HUDEP-2 (cell line): ENCODE results near the gene RAVER2.
"Not testable (repeated sequence)": the region's sequence is repeated elsewhere in the genome, so short reads cannot be mapped to it uniquely, and the experiment has no call there.

Source experiments
- DNase-seq, 76 experiments: peaks; one replicate each; lab custom pipeline; 2025; ENCODE audit not compliant: unreplicated experiment in 76 of 76; lab: John Stamatoyannopoulos, UW

The RAVER2 gene

DNA sequence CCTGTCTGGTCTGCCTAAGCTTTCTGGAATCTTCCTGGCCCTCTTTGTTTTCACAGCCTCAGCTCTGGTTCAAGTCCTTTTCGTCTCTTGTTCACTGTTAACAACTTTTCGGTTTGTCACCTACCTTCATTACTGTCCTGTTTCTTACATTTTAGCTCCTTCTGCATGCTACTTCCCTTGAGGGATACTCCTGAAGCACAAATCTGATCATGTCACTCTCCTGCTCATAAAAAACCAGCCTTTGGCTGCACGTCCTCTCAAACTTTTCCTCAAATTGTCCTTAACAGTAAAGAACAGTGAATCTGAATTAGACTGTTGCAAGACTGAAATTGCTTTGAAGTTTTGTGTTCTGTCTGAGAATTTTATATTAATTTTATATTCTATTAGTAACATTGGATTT is 3.3 kb downstream of the RAVER2 start:
- DNase-seq = no peak

DNA sequence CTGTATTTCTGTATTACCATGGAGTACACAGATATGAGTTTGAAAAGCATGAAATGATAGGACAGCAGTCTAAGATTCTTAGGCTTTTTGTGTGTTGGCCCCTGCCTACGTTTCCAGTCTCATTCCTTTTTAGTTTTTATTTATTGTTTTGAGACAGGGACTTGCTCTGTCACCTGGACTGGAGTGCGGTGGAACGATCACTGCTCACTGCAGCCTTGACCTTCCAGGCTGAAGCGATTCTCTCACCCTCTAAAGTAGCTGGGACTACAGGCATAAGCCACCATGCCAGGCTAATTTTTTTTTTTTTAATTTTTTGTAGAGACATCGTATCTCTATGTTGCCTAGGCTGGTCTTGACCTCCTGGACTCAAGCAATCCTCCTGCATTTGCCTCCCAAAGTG is 3.8 kb downstream of the RAVER2 start:
- DNase-seq = no peak

- DNase-seq = no peak
Measured at GRCh38 chr1:64750092-64750491, 5.2 kb downstream of the RAVER2 start.

DNA sequence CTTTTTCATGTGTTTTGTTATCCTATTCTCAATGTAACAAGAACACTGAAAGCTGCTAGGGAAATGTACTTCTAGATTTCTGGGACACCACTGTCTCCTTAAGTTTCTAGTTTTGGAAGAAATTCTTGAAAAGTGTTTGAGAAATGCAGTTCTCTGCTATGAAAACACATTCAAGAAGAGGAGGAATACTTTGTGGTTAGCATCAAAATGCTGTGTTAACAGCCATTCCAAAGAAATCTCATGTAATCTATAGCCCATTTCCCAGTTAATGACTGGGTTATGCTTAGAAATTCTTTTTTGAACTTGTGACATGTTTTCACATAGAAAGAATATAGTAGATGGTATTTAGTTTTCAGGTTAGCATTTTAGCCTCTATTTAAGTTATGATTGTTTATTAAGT is 6.0 kb downstream of the RAVER2 start:
- no peak for DNase-seq

DNA sequence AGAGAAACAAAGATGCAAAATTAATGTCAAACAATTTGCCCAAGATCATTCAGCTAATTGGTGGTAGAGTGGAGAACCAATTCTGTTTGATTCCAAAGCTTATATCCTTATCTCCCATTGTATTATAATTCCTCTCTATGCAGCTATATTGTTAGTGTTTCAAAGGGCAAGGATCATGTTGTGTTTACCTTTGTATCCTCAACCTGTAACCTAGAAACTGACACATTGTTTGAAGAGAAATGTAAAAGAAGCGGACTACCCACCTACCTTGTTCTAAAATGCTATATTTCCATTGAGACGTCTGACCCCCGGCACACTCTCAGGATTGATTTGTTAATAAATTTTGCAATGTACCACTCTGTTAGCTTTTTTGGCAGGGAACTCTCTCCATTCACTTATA is 9.3 kb downstream of the RAVER2 start:
- no peak for DNase-seq

DNA sequence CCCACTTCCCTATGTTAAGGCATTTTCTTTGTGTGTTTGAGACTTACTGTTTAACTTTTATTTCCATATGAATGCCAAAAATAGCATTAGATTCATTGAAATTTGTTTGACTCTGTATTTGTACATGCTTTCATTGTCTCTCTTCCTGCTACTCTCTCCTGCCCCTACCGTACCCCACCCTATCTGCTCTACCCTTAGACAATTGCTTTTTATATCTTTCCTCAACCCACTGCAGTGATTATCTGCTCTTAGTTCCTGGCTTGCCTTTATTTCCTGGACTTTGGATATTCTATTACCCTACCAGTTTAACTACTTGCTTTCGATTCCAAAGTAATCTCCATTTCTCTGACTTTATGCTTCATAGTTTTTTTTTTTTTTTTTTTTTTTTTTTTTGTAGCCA is 10.5 kb downstream of the RAVER2 start:
- no peak for DNase-seq

- no peak for DNase-seq
Measured at GRCh38 chr1:64756770-64757169, 11.9 kb downstream of the RAVER2 start.

DNA sequence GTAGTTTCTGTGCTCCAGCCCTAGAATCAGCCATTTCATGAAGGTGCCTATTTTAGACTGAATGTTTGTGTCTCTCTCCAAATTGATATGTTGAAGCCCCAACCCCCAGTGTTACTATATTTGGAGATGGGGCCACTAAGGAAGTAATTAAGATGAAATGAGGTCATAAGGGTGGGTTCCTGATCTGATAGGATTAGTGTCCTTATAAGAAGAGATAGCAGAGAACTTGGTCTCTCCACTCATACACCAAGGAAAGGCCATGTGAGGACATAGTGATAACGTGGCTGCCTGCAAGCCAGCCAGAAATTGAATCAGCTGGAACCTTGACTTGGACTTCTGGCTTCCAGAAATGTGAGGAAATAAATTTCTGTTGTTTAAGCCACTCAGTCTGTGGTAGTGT is 12.3 kb downstream of the RAVER2 start:
- peak in 34 of 76 experiments; percentile 1 to 62 (median 26) for DNase-seq

DNA sequence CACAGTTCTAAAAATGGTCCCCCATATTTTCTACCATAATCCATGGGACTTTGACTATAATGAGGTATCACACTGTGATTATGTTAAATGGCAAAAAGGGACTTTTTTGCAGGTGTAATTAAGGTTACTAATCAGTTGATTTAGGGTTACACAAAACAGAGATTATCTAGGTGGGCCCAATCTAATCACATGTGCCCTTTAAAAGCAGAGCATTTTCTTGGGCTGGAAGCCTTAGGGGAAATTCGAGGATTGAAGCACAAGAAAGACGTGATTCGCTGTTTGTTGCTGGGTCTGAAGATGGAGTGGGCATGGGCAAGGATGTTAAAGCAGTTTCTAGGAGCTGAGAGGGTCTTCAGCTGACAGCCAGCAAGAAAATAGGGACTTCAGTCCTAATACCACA is 13.4 kb downstream of the RAVER2 start:
- DNase-seq = no peak

GRCh38 chr1:64759968-64760367 is 15.1 kb downstream of the RAVER2 start:
- no peak for DNase-seq

GRCh38 chr1:64765012-64765411 is 20.1 kb downstream of the RAVER2 start:
- no peak for DNase-seq

- no peak for DNase-seq
Measured at GRCh38 chr1:64765826-64766225, 21.0 kb downstream of the RAVER2 start.

- no peak for DNase-seq
Measured at GRCh38 chr1:64766429-64766828, 21.6 kb downstream of the RAVER2 start.

GRCh38 chr1:64769482-64769881 is 24.6 kb downstream of the RAVER2 start:
- no peak for DNase-seq

DNA sequence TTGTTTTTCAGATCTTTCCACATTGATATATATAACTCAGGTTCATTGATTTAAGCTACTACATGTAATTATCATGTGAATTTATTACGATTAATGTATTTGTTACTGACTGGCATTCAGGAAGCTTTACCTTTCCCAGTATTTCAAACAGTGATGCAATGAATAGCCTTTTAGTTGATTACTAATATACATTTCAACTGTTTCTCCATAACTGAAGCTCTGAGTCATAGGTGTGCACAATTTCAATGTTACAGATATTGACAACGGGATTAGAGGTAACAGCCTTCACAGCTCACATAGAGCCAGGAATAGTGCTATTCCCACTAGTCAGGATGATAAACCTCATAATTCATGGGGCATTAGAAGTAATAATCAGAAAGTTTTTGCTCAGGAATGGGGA is 25.1 kb downstream of the RAVER2 start:
- no peak for DNase-seq

- not testable (repeated sequence) for DNase-seq
Measured at GRCh38 chr1:64773306-64773705, 28.4 kb downstream of the RAVER2 start.

GRCh38 chr1:64775113-64775512 is 30.2 kb downstream of the RAVER2 start:
- no peak for DNase-seq

- DNase-seq = not testable (repeated sequence)
Measured at GRCh38 chr1:64782044-64782443, 37.2 kb downstream of the RAVER2 start.

GRCh38 chr1:64782848-64783247 is 38.0 kb downstream of the RAVER2 start:
- not testable (repeated sequence) for DNase-seq

- DNase-seq = no peak
Measured at GRCh38 chr1:64790832-64791487, 46.1 kb downstream of the RAVER2 start.

GRCh38 chr1:64798872-64799271 is 54.0 kb downstream of the RAVER2 start:
- DNase-seq = no peak

GRCh38 chr1:64801851-64802523 is 57.1 kb downstream of the RAVER2 start:
- DNase-seq = no peak

DNA sequence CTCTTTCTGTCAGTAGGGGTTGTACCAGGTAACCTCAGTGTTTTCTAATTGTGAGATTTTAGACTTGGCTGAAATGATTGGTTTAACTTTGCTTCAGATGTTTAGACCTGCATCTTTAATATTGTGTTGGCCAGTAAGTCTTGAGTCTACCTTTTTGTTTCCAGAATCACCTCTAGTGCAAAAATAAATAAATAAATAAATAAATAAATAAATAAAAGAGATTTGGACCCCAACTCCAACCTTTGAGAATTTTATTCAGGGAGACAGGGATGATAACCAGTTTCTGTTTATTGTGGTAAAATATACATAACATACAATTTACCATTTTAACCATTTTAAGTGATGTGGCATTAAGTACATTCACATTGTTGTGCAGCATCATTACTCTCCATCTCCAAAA is 64.4 kb downstream of the RAVER2 start:
- no peak for DNase-seq
